H1 (cell line): Measurements from ENCODE around the gene RIPOR3. TPM values are rescaled to one million over a fixed set of nuclear protein-coding genes. Genes with fewer than 3 reads are reported as not detected.

Source experiments
- CTCF ChIA-PET: fragments of 300-600 bp; sonication (Branson Sonifier 250); formaldehyde crosslinking; loops from one replicate; lab custom pipeline; 2021; ENCODE audit not compliant: partially characterized antibody; lab: Charles Lee
- POLR2A ChIA-PET: fragments of 300-600 bp; sonication (Branson Sonifier 250); formaldehyde crosslinking; loops from one replicate; lab custom pipeline; 2021; ENCODE audit warnings: inconsistent platforms; ENCODE audit not compliant: partially characterized antibody; lab: Charles Lee
- DNase-seq, 2 experiments: peaks; one replicate each; pipeline versions ENCODE4 v3.0.0 to v3.0.0-alpha.2; 2010 to 2022; ENCODE audit warnings: low spot score in 2 of 2, low read depth in 1 of 2, mixed read lengths in 1 of 2
- FAIRE-seq: peaks from 2 replicates; lab custom pipeline; 2011; peaks lifted over from hg19 to GRCh38; lab: Jason Lieb, UNC
- H2AFZ ChIP-seq: 2 replicates; pipeline ENCODE4 v1.8.1; 2012; ENCODE audit warnings: low read length, inconsistent platforms
- H2AK5ac ChIP-seq: 2 replicates; pipeline ENCODE4 v1.6.1; 2013; ENCODE audit warnings: low read depth, low read length
- H2BK120ac ChIP-seq: replicated peaks from 2 replicates; pipeline ENCODE3; 2013; ENCODE audit warnings: low read depth, low read length, inconsistent platforms
- H2BK12ac ChIP-seq: 2 replicates; pipeline ENCODE4 v1.6.1; 2013; ENCODE audit warnings: low read depth, low read length
- H2BK15ac ChIP-seq: 2 replicates; pipeline ENCODE4 v1.6.1; 2013; ENCODE audit warnings: low read length
- H2BK20ac ChIP-seq: 2 replicates; pipeline ENCODE4 v1.6.1; 2013; ENCODE audit warnings: low read length
- H2BK5ac ChIP-seq: 2 replicates; pipeline ENCODE4 v1.6.1; 2013; ENCODE audit warnings: low read depth, low read length
- H3K14ac ChIP-seq: 2 replicates; pipeline ENCODE4 v1.6.1; 2013; ENCODE audit warnings: inconsistent platforms; ENCODE audit not compliant: insufficient read length
- H3K18ac ChIP-seq: 2 replicates; pipeline ENCODE4 v1.6.1; 2013; ENCODE audit warnings: low read length; ENCODE audit errors: extremely low read depth
- H3K23ac ChIP-seq: 2 replicates; pipeline ENCODE4 v1.6.1; 2013; ENCODE audit warnings: inconsistent platforms; ENCODE audit not compliant: insufficient read length
- H3K23me2 ChIP-seq: 2 replicates; pipeline ENCODE4 v1.6.1; 2013; ENCODE audit warnings: low read depth, low read length
- H3K27ac ChIP-seq: 2 replicates; pipeline ENCODE4 v1.6.1; 2011; ENCODE audit warnings: low read depth, low read length, inconsistent platforms
- H3K27me3 ChIP-seq, 4 experiments: replicated peaks in 1 of 4; 1 replicate in 1 of 4; 2 replicates in 3 of 4; pipeline versions ENCODE4 v1.6.1 to v1.8.1; 2011 to 2013; ENCODE audit warnings: low read length in 3 of 4, mild to moderate bottlenecking in 3 of 4, inconsistent platforms in 2 of 4, mixed read lengths in 2 of 4, moderate library complexity in 1 of 4; ENCODE audit not compliant: control insufficient read depth in 3 of 4, insufficient read depth in 3 of 4; ENCODE audit errors: extremely low read depth in 1 of 4
- H3K36me3 ChIP-seq, 4 experiments: 2 replicates each; pipeline versions ENCODE4 v1.6.1 to v1.8.1; 2011 to 2013; ENCODE audit warnings: mild to moderate bottlenecking in 4 of 4, low read length in 3 of 4, moderate library complexity in 2 of 4, control low read depth in 1 of 4, inconsistent platforms in 1 of 4; ENCODE audit not compliant: insufficient read depth in 4 of 4, control insufficient read depth in 2 of 4
- H3K4ac ChIP-seq: replicated peaks from 2 replicates; pipeline ENCODE3; 2013; ENCODE audit warnings: low read length, low read depth, mixed read lengths, inconsistent platforms; ENCODE audit not compliant: insufficient read length
- H3K4me1 ChIP-seq, 4 experiments: replicated peaks in 1 of 4; 1 replicate in 1 of 4; 2 replicates in 3 of 4; pipeline versions ENCODE4 v1.6.1 to v1.8.1; 2011 to 2013; ENCODE audit warnings: low read length in 3 of 4, inconsistent platforms in 2 of 4, mixed read lengths in 1 of 4; ENCODE audit not compliant: insufficient read depth in 4 of 4, control insufficient read depth in 3 of 4
- H3K4me2 ChIP-seq, 2 experiments: 2 replicates each; pipeline versions ENCODE4 v1.6.1 to v1.8.1; 2011 to 2013; ENCODE audit warnings: low read depth in 2 of 2, low read length in 2 of 2, control low read depth in 1 of 2, inconsistent platforms in 1 of 2, mild to moderate bottlenecking in 1 of 2; ENCODE audit not compliant: insufficient read depth in 1 of 2
- H3K4me3 ChIP-seq, 4 experiments: fragments of 200-600, 300-600 bp in 1 of 4; sonication (generic), shearing (Covaris generic), sonication (Bioruptor Twin) in 1 of 4; 2 replicates each; pipeline versions ENCODE4 v1.5.1 to v1.8.1; 2011 to 2016; ENCODE audit warnings: low read length in 4 of 4, low read depth in 3 of 4, control low read depth in 2 of 4, inconsistent platforms in 2 of 4, mild to moderate bottlenecking in 2 of 4, mixed read lengths in 1 of 4, moderate library complexity in 1 of 4; ENCODE audit not compliant: insufficient read depth in 2 of 4; ENCODE audit errors: extremely low read depth in 1 of 4
- H3K56ac ChIP-seq: replicated peaks from 2 replicates; pipeline ENCODE3; 2013; ENCODE audit warnings: low read depth, mild to moderate bottlenecking, mixed read lengths, low read length, inconsistent platforms; ENCODE audit not compliant: insufficient read length
- H3K79me1 ChIP-seq: 2 replicates; pipeline ENCODE4 v1.6.1; 2013; ENCODE audit warnings: low read depth, low read length, control low read depth
- H3K79me2 ChIP-seq, 2 experiments: 2 replicates each; pipeline versions ENCODE4 v1.6.1 to v1.8.1; 2012 to 2013; ENCODE audit warnings: low read length in 2 of 2, mild to moderate bottlenecking in 2 of 2, inconsistent platforms in 1 of 2; ENCODE audit not compliant: insufficient read depth in 2 of 2, control insufficient read depth in 1 of 2
- H3K9ac ChIP-seq, 4 experiments: replicated peaks in 1 of 4; 1 replicate in 1 of 4; 2 replicates in 3 of 4; pipeline versions ENCODE4 v1.6.1 to v1.8.1; 2011 to 2013; ENCODE audit warnings: low read depth in 3 of 4, low read length in 3 of 4, control low read depth in 2 of 4, mild to moderate bottlenecking in 2 of 4, moderate library complexity in 2 of 4, inconsistent platforms in 1 of 4; ENCODE audit errors: extremely low read depth in 1 of 4
- H3K9me3 ChIP-seq, 2 experiments: 2 replicates each; pipeline versions ENCODE4 v1.6.1 to v1.8.1; 2012 to 2013; ENCODE audit warnings: mild to moderate bottlenecking in 2 of 2, moderate library complexity in 2 of 2, control low read depth in 1 of 2, inconsistent platforms in 1 of 2, low read depth in 1 of 2, low read length in 1 of 2, mixed read lengths in 1 of 2; ENCODE audit not compliant: insufficient read depth in 2 of 2
- H4K20me1 ChIP-seq, 2 experiments: replicated peaks in 1 of 2; 2 replicates each; pipeline versions ENCODE3 to v1.8.1; 2011 to 2013; ENCODE audit warnings: inconsistent platforms in 2 of 2, low read length in 2 of 2, mild to moderate bottlenecking in 1 of 2; ENCODE audit not compliant: insufficient read depth in 2 of 2, control insufficient read depth in 1 of 2
- H4K5ac ChIP-seq: 2 replicates; pipeline ENCODE4 v1.6.1; 2013; ENCODE audit warnings: low read length, low read depth, mixed read lengths, inconsistent platforms; ENCODE audit not compliant: insufficient read length
- H4K8ac ChIP-seq: 2 replicates; pipeline ENCODE4 v1.8.0; 2013; ENCODE audit warnings: mild to moderate bottlenecking, moderate library complexity, low read length, inconsistent platforms; ENCODE audit not compliant: insufficient read depth; ENCODE audit errors: extremely low read depth
- H4K91ac ChIP-seq: replicated peaks from 2 replicates; pipeline ENCODE3; 2013; ENCODE audit warnings: low read length, mixed read lengths, inconsistent platforms; ENCODE audit not compliant: insufficient read length
- BACH1 ChIP-seq: IDR thresholded peaks from 2 replicates; pipeline ENCODE4 v1.6.1; 2012; ENCODE audit warnings: low read length, improper control_type of control experiment
- CREB1 ChIP-seq: IDR thresholded peaks from 2 replicates; pipeline ENCODE4 v1.6.1; 2012; ENCODE audit warnings: inconsistent platforms
- E2F6 ChIP-seq: IDR thresholded peaks from 2 replicates; pipeline ENCODE4 v1.6.1; 2012; ENCODE audit warnings: inconsistent platforms
- KDM1A ChIP-seq: fragments of 200-600, 300-600 bp; sonication (generic); IDR thresholded peaks from 2 replicates; pipeline ENCODE4 v1.7.1; 2016; ENCODE audit warnings: mild to moderate bottlenecking, low read length, borderline replicate concordance
- KDM5A ChIP-seq: fragments of 200-600 bp; IDR thresholded peaks from 2 replicates; pipeline ENCODE4 v1.7.1; 2012; ENCODE audit warnings: mild to moderate bottlenecking, low read length, inconsistent platforms, mixed read lengths
- RBBP5 ChIP-seq: IDR thresholded peaks from 2 replicates; pipeline ENCODE4 v1.7.1; 2012; ENCODE audit warnings: low read depth, mild to moderate bottlenecking, inconsistent platforms, low read length, moderate library complexity, borderline replicate concordance
- SAP30 ChIP-seq: fragments of 300-600 bp; sonication (generic); IDR thresholded peaks from 2 replicates; pipeline ENCODE4 v1.7.1; 2012; ENCODE audit warnings: low read length, moderate library complexity, mild to moderate bottlenecking, inconsistent platforms; ENCODE audit not compliant: insufficient read depth, insufficient replicate concordance
- SIRT6 ChIP-seq: IDR thresholded peaks from one replicate; pipeline ENCODE4 v1.7.1; 2012; ENCODE audit warnings: low read length, inconsistent platforms
- SP1 ChIP-seq: IDR thresholded peaks from 2 replicates; pipeline ENCODE4 v1.6.1; 2011; ENCODE audit warnings: low read depth, low read length
- SP2 ChIP-seq: IDR thresholded peaks from 2 replicates; pipeline ENCODE4 v1.6.1; 2012; ENCODE audit warnings: mild to moderate bottlenecking, low read length, inconsistent platforms
- SRF ChIP-seq: IDR thresholded peaks from 2 replicates; pipeline ENCODE4 v1.6.1; 2011; ENCODE audit warnings: mild to moderate bottlenecking, low read depth, low read length, moderate library complexity
- TAF1 ChIP-seq: IDR thresholded peaks from 2 replicates; pipeline ENCODE4 v1.6.1; 2011; ENCODE audit warnings: mild to moderate bottlenecking, low read depth, low read length
- TEAD4 ChIP-seq: IDR thresholded peaks from 2 replicates; pipeline ENCODE4 v1.6.1; 2012; ENCODE audit warnings: low read depth, low read length, inconsistent platforms, mixed read lengths
- WGBS, 2 experiments: shearing (Covaris generic) in 1 of 2; methylation state at CpG; one replicate each; pipeline versions ENCODE4 v1.1.6 to v1.1.7; 2013 to 2015; ENCODE audit warnings: low lambda C conversion rate in 2 of 2, mixed read lengths in 2 of 2, inconsistent platforms in 1 of 2, low coverage in 1 of 2, missing lambda C conversion rate in 1 of 2; ENCODE audit not compliant: insufficient replicate concordance in 2 of 2, insufficient coverage in 1 of 2, insufficient read length in 1 of 2; ENCODE audit errors: extremely low coverage in 1 of 2, missing lambda C conversion rate in 1 of 2; 5-methylcytosine and 5-hydroxymethylcytosine counted together
- polyA plus RNA-seq, 7 experiments: library from polyadenylated mRNA; depleted of rRNA in 3 of 7; stranded (reverse) in 5 of 7; unstranded in 2 of 7; fragments of >200 nt in 5 of 7; fragments of 200-250 nt in 2 of 7; gene quantifications; 1 replicate in 5 of 7; 2 replicates in 1 of 7; 4 replicates in 1 of 7; pipeline versions ENCODE4 v1.2.1 to v1.2.3, GENCODE V29; 2011 to 2013; ENCODE audit warnings: missing spikeins in 2 of 7, mixed read lengths in 2 of 7
- total RNA-seq: library from RNA; stranded (reverse); fragmentation: NEBNext Ultra II Directional; extraction: Animal tissue kit (Norgen Biotek cat#: 25700); gene quantifications from 2 replicates; pipeline ENCODE4 v1.2.1, GENCODE V29; 2021
- TF ChIP-seq, protein P1 (sequence below): IDR thresholded peaks from 2 replicates; pipeline ENCODE4 v1.6.1; 2012; ENCODE audit warnings: inconsistent platforms

Gene RIPOR3
- total and polyA plus RNA-seq, 2 of the 8 experiments (the other 6 are each of a cell fraction or from before 2014, with no cell fraction given) = 3.6 to 4.5 TPM

DNA sequence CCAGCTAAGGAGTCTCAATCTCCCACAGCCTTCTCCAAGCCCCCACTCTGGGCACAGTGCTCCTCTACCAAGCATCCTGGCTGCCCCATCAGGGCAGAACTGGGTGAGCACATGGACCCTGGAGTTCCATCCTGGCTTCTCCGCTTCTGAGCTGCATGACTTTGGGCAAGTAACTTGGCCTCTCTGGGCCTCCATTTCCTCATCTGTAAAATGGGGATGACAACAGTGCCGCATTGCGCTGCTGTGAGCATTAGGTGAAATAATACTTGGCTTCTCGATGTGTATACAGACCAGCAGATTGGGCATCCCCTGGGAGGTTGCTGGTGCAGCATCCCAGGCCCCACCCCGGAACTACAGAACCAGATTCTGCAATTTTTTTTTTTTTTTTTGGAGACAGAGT, 8.3 kb upstream of the RIPOR3 start:
- Histone ChIP-seq H2BK15ac (no peak overlapping the region), H3K23ac (no peak overlapping the region), H2BK12ac (0 out of 2 replicates have a peak overlapping the region, but pooled peaks have one; percentile 27), H3K56ac (no peak overlapping the region), H2BK5ac (no peak overlapping the region), H3K4me1 (peaks cover 0 to 2% (median 0%) of the 10 kb centered on the region in 4 experiments; a peak in 1 of 7 replicates), H4K5ac (no peak overlapping the region), H3K9me3 (no peaks in the 10 kb centered on the region), H4K20me1 (no peaks in the 10 kb centered on the region), H3K14ac (no peak overlapping the region), H3K27me3 (no peaks in the 10 kb centered on the region), H2AFZ (no peak overlapping the region), H3K4me2 (no peak overlapping the region), H4K91ac (no peak overlapping the region), H3K79me1 (no peaks in the 10 kb centered on the region), H3K4ac (no peak overlapping the region), H2BK120ac (no peak overlapping the region), H3K18ac (no peak overlapping the region), H3K23me2 (no peaks in the 10 kb centered on the region), H3K36me3 (no peaks in the 10 kb centered on the region), H2AK5ac (no peak overlapping the region), H3K4me3 (no peak overlapping the region), H3K27ac (no peak overlapping the region), H4K8ac (no peak overlapping the region), H2BK20ac (no peak overlapping the region), H3K9ac (no peak overlapping the region), H3K79me2 (no peaks in the 10 kb centered on the region)
- CTCF ChIA-PET = interaction anchor here (1.0 to 1.9 kb wide), 2 partner anchors 38 to 74 kb away, joined by 3 to 5 read pairs; no protein-coding TSS in a partner anchor
- DNase-seq (no peak), FAIRE-seq (no peak)
- no peak for TF ChIP-seq KDM1A
- TF ChIP-seq, protein P1, sequence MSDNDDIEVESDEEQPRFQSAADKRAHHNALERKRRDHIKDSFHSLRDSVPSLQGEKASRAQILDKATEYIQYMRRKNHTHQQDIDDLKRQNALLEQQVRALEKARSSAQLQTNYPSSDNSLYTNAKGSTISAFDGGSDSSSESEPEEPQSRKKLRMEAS = no peak
- TF ChIP-seq TAF1 = no peak
- TF ChIP-seq SP1 = no peak
- TF ChIP-seq RBBP5 = no peak
- TF ChIP-seq KDM5A = no peak
- no peak for TF ChIP-seq SAP30
- no peak for TF ChIP-seq E2F6
- no peak for TF ChIP-seq CREB1
- TF ChIP-seq SP2 = no peak
- TF ChIP-seq SRF = no peak
- TF ChIP-seq SIRT6 = no peak
- TF ChIP-seq TEAD4 = no peak
- no peak for TF ChIP-seq BACH1
- POLR2A ChIA-PET = no interaction called here
- 88% methylated on average over 5 of the region's 5 CpGs; no CpG with 5 or more reads in 1 of the 2 experiments for WGBS, 2 experiments
